ENCODE measurements around the gene SEZ6.

The SEZ6 gene

DNA sequence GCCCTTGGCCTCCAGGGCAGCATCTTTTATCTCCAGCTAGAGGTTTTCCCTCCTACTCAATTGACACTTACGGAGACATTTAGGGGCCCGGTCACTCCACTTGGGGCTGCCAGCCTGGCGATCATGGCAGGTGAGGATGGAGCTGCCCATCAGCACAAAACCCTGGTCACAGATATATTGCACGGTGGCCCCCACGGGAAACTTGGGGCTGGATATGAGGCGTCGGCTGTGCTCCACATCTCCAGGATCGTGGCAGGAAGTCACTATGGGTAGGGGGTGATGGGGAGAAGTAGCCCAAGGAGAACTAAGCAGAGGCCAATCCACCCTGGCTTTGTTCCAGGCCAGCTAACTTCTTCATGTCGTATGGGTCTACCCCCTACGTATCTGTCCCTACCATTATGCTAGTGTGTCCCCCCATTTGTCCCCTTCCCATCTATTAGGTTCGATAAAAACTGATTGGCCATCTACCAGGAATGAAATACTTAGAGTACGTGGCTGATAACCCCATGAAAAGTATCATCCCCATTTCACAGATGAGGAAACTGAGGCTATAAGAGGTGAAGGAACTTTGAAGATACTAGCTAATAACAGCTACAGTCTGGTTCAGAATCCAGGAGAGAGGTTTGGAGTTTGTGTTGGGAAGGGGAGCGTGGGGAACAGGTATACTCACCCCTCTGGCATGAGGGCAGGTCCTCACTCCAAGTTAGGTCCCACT, 48.4 kb downstream of the SEZ6 start:
- in situ Hi-C loops (cut with HindIII; ENCODE audit: low sequenced_read_pairs) = no loop called here

DNA sequence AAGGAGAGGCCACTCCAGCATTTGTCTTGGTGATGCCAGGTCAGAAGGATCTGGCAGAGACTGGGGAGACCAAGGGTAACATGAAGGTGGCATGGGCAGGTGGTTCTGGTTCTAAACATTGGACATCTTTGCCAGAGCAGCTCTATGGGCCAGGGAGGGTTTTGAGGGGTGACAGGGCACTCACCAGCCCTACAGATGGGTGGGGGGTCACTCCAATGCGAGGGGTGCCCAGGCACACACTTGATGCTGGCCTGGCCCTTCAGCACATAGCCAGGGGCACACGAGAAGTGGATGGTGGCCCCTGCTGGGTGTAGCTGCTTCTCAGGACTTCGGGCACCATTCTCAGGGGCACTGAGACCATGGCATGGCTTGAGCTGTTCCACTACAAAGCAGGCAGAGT, 49.0 kb downstream of the SEZ6 start:
- in situ Hi-C loops (cut with HindIII; ENCODE audit: low sequenced_read_pairs) = no loop called here

DNA sequence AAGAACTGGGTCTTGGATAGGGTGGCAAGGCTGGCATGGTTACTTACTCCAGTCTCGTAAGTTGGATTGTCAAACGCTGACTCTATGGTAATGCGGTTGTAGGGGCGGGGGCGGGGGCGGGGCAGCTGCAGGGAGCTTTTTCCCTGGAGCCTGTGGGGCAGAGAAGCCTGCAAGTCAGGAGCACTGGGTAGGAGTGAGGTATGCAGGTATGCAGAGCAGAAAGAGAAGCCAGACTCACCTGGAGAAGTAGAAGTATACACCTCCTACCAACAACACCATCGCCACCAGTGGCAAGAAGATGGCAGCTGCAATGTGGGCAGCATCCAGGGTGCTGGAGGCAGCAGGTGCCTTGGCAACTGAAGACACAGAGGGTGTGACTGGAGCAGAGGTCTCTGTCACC, 49.7 kb downstream of the SEZ6 start:
- in situ Hi-C loops (cut with HindIII; ENCODE audit: low sequenced_read_pairs) = no loop called here

DNA sequence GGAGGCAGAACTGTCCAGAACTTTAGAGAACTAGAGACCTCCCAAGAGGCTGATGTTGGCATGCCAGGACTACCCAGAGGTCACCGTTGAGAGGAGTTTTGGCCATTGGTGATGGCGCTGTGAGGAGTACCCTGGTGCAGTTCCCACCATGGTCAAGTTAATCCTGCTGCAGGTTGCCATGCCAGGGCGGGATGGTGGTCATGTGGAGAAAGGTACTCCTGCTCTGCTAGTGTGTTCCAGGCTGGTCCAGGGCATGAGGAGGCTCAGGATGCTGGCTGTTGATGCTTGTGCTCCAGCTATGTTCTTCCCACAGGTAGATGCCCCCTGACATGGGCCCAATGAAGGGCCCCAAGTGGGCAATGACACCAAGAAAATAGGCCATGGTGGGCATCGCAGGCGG, 50.4 kb downstream of the SEZ6 start:
- in situ Hi-C loops (cut with HindIII; ENCODE audit: low sequenced_read_pairs) = no loop called here

DNA sequence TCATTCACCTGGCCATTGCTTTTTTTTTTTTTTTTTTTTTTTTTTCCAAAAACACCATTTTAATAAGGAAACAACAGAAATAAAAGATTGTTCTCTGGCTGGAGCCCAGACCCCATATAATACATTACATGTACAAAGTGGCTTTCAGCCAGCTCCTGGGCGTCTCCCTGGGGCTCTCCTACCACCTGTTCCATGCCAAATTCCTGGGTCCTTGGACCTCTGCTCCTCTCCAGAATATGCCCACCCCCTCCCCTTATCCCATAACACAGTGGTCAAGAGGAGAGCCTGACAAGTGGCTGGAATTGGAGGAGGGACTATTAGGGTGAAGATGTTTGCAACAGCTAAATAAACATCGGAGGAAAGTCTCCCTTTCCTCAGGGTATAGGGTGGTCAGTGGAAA, 50.9 kb downstream of the SEZ6 start:
- in situ Hi-C loops (cut with HindIII; ENCODE audit: low sequenced_read_pairs) = no loop called here

DNA sequence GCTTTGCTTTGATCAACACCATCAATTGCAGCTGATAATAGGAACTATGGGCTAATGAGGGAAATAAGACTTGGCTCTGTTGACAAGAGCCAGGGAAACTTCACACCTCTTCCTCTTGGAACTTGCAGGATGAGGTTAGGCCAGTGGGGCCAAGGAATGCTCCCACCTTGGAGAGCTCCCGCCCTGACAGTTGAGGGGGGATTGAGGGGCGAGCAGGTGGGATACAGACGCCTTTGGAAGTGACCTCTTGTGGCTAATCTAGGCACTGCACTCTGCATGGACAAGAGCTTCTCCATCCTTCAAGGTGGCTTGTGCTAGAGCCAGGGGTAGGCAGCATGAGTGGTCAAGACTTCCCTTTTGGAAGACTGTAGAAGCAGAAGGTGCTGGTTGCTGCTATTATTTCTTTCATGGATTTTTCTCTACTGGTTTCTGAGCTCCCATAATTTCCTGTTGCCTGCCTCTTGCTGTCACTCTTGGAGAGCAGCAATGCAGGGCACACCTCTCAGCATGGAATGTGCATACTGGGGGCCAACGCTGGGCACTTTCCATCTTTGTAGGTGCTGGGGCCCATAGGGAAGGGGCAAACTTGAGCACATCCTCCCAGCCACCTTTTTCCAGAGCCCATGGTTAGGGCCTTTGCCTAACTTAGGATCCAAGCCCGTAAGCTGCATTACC, 52.3 kb downstream of the SEZ6 start:
- in situ Hi-C loops (cut with HindIII; ENCODE audit: low sequenced_read_pairs) = no loop called here

DNA sequence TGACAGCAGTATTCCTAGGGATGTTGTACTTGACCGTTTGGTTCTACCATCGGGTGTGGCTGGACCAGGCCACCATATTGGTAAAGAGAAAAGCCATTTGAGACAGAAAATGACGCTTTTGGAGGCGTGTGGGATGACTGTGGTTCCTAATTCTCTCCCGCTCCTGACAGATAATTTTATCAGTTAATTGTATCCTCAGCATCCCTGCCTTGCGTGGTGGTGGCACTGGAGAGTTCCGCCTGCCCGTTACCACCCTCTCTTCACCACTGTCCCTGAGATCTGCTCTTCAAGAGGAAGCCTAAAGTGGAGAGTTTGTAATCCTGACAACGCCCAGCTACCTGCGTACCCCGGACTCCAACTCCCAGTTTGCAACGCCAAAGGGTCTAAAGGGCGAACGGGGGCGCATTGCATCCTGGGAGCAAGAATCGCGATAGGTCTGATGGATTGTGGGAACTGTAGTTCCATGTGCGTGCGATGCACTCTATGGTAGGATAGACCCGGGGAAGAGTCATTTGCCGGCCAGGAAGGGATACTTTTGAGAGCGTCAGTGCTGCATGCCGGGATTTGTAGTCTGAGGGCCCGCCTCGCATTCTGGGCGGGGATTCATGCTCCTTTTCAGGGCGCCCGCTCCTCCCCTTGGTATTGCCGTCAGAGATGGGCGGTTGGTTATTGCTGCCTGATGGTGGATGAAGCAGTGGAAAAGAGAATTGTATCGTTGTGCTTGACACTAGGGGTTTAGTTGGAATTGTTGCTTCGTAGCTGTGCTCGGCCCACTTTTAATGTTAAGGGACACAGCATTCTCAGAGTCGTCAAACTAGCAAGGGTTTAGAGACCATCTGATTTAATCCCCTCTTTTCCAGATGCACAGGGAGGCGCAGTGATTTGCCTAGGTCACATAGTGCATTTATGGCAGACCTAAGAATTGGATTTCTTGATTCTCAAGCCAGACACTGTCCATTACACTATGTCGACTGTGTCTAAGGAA, 53.5 kb downstream of the SEZ6 start:
- in situ Hi-C loops (cut with HindIII; ENCODE audit: low sequenced_read_pairs) = no loop called here

DNA sequence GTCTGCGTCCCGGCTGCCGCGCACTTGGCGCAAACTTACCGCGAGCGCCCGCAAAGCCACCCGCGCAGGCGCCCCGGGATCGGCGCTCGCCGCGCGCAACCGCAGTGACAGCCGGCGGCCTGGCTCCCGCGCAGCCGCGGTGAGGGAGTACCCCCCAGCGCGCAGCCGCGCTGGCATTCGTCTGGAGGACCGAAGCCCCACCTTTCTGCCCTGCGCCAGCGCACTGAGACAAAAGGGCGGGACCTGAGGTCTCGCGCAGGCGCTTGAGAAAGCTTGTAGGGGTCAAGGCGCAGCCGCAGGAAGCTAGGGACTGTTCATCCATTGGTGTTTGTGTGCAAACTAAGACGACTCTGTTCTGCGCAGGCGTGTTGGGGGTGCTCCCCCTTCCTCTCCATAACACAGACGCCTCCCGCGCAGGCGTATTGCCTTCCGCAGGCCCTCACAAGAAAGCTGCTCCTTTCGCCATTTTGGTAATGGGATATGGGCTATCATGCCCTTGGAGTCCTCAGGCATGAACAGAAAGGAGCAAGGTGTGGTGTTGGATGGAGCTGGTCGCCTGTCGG, 54.3 kb downstream of the SEZ6 start, which contains the start of gene PHF12:
Gene PHF12, minus strand, starts transcription at position 91 of the 563 bp plus-strand sequence. CDS start 558 bp downstream, outside the sequence.
- in situ Hi-C loops (cut with HindIII; ENCODE audit: low sequenced_read_pairs) = no loop called here

DNA sequence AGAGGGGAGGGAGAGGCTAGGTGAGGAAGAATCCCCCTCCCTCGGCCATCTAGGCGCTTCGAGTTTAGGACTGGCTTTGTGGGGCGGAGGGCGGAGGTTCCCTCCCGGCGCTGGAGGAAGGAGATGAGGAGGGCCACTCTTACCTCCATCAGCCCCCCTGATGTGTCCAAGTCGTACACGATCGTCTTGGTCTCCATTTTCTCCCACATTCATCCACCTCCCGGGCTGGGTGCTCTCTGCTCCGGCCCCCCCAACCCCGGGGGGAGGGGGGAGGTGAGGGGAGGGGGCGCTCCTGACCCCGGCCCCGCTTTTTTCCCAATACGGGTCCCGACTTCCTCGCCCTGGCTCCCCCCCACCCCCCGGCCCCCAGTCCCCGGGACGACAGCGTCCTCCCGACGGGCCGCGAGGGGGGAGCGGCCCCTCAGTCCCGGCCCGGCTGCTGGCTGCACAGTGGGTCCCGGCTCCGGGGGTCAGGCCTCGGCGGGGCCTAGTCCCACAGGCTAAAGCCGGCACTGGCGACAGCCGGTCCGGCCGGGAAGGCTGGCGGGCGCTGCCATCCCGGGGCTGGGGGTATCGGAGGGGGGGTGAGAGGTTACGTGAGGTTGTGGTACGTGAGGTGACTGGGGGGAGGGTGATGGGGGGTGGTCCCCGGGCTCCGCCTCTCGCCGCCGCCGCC, 54.9 kb downstream of the SEZ6 start:
- in situ Hi-C loops (cut with HindIII; ENCODE audit: low sequenced_read_pairs) = no loop called here

DNA sequence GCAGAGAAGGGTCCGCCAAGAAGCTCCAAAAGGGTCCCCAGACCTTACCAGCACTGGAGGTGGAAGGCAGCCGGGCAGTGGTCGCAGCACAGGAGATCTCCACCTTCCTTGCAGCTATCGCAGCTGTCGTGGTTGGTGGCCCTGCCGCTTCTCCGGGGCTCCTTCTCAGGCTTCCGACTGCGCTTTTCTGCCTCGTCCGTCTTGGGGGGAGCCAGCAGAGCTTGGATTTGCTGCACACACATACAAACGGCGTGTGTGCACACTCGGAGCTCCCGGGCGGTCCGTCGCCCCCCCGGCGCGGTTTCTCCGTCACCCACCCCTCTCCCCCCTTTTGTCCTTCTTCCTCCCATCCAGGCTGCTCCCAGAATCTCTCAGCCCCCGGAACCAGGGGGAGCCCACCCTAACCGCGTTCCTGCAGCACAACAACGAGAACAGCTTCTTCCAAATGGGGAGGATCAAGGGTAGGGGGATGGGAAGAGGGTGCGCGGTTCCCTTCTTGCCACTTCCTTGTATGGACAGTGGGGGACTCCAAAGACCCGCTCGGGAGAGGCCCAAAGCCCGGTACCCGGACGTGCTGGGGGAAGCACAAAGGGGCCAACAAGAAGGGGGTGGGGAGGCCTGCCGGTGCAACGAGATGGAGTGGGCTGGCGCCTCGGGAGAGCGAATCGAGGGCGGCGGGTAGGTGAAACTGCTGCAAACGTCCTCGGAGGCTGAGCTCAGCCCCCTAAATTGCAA, 55.6 kb downstream of the SEZ6 start:
- in situ Hi-C loops (cut with HindIII; ENCODE audit: low sequenced_read_pairs) = no loop called here

DNA sequence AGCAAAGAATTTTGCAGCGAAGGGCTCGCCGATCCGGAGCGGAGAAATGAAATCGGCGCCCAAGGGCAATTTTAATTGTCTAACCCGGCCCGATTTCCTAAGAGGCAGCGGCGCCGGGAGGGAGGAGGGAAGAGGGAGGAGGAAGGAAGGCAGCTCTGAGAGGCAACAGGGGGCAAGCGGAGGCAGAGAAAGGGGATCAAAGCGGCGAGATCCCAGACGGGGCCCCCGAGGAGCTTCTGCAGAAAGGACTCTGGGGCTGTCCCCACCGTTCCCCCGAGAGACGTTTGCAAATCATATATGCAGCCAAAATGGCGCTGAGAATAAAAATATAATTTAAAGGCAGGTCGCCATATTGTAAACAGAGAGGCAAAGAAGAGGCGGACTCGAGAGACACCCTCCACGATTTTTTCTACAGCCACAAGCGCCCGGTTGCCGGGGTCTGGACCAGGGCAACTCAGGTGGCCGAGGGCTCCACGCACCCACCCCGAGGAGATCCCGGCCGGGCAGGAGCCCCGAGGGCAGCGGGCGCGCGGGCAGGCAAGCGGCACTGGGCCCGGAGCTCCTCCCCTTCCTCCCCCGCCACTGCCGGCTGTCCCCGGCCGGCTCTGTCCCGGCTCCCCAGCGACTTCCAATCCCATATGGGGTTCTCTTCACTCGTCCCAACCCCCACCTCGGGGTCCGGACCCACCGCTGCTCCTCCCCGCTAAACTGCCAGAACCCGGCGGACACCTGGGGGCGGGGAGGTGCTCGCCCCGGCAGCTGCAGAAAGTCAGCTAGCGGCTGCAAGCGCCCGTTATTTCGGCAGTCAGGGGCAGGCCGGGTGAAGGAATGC, 56.4 kb downstream of the SEZ6 start:
- in situ Hi-C loops (cut with HindIII; ENCODE audit: low sequenced_read_pairs) = no loop called here

DNA sequence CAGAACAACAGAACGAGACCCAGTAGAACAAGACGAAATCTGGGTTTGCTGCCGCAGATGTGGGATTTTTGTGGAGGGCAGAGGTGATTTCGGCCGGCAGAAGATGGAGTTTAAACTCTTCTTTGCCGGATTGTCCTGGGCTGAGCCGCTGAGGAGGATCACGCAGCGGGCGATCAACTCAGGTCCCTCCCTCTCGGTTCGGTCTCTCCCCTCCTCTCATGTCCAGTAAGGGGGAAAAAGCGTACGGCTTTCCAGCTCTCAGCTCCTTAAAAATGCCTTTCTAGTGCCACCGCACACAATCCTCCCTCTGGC, 57.0 kb downstream of the SEZ6 start:
- in situ Hi-C loops (cut with HindIII; ENCODE audit: low sequenced_read_pairs) = no loop called here

DNA sequence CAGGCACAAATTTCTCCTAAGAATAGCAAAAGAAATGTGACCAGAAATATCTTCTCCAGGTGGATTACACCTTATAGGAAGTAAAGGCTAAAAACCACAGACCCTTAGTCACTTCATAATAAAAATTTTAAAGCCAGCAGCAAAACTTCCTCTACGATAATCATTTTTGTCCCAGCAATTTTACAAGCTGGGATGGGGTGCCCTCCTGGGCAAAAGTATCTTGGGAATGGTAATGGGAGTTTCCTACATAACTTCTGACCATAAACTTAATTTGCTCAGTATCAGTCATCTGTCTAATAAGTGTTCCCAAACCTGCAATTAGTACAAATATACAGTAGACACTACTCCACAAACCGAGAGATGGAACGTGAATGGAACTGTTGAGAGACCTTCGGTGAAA, 57.5 kb downstream of the SEZ6 start:
- in situ Hi-C loops (cut with HindIII; ENCODE audit: low sequenced_read_pairs) = no loop called here

DNA sequence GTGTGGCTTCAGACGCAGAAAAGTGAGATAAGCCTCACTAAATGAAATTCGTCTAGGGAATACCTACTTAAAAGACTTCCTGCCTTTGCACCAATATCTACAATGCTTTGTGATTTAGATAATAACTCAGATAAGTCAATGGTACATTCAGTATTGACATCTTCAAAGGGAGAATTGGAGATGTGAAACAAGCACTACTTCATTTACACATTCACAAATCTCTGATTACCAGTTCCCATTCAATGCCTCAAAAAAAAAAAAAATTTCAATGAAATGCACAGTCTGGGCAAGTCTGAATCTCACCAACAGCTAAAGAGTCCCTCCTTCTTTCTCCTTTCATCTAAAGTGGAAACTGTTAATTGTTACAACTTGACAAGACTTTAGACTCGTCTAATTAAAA, 58.2 kb downstream of the SEZ6 start:
- in situ Hi-C loops (cut with HindIII; ENCODE audit: low sequenced_read_pairs) = no loop called here

DNA sequence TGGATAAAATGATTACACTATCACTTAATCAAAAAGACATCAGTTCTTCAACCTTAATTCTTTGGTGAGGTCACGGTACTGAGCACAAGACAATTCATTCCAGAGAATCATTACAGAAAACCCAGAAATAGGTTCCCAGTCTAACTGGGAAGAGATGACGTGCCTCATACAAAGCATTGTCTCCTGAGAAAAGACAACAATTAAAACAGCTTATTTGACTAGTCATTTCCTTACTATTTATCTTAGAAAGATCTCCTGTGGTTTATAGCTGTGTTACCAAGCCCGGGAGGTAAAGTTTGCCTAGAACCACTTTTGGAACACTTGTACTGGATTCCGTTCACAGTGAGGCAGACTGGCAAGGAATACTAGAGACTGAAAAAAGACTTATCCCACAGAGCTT, 59.6 kb downstream of the SEZ6 start:
- in situ Hi-C loops (cut with HindIII; ENCODE audit: low sequenced_read_pairs) = no loop called here

DNA sequence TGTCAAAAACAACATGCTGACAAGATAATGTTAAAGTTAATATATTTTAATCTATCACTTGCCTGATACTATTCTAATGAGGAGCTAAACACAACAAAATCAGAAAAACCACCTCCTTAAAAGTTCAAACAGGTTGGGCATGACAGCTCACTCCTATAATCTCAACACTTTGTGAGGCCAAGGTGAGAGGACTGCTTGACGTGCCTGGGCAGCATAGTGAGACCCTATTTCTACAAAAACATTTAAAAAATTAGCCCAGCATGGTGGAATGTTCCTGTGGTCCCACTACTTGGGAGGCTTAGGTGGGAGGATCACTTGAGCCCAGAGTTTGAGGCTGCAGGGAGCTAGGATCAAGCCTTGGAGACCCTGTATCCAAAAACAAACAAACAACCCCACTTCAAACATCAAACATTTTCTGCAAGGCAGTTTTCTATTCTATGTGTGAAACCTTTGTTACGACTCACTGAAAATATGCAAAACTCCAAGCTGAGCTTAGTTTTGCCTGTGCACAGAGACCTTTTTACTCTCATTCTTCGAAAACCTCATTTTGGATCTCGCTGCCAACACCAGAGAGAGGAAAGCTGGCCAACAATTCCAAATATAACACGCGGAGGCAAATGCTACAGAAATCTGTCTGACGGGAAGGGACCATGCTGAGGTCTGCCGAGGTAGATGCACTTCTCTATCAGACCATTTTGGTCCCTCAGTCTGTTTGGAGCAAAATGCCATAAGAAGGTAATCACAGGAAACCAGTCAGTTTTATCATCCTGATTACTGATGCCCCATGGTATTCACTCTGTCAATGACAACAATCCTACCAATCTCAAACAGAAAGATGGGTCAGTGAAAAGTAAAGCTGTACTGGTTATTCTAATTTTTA, 60.7 kb downstream of the SEZ6 start:
- in situ Hi-C loops (cut with HindIII; ENCODE audit: low sequenced_read_pairs) = no loop called here

DNA sequence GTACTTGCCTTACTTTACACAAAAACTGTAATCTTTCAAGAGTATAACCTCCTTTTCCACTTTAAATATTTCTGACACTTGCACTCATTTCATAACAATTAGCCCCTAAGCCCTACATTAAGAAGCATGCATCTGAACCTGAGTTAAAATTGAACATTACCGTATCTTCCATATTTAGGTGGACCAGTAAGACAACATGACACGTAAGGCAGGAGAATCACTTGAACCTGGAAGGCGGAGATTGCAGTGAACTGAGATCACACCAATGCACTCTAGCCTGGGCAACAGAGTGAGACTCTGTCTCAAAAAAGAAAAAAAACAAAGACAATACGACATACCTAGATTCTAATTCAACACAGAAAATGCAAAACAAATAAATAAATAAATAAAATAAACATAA, 61.5 kb downstream of the SEZ6 start:
- in situ Hi-C loops (cut with HindIII; ENCODE audit: low sequenced_read_pairs) = no loop called here

DNA sequence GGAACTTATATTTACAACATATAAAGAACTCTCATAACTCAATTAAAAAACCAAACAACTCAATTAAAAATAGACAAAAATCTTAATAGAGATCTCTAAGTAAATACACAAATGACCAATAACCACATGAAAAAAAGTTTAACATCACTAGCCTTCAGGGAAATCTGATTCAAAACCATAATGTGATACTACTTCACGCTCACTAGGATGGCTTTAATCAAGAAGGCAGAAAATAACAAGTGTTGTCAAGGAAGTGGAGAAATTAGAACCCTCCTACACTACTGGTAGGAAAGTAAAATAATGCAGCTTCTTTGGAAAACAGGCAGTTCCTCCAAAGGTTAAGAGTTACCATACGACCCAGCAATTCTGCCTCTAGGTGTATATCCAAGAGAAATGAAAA, 62.9 kb downstream of the SEZ6 start:
- in situ Hi-C loops (cut with HindIII; ENCODE audit: low sequenced_read_pairs) = no loop called here
